Liver (tissue), 9 donors: ENCODE results near the gene HECTD1. TPM values are rescaled to one million over a fixed set of nuclear protein-coding genes. Genes with fewer than 3 reads are reported as not detected.

Experiments used
- DNase-seq: peaks from one replicate; pipeline ENCODE4 v3.0.0-alpha.2; 2017; ENCODE audit warnings: low spot score
- H3K27ac ChIP-seq, 2 donors: one replicate each; pipeline ENCODE4 v1.7.0; 2013; ENCODE audit warnings: inconsistent platforms in 2 of 2, low read length in 2 of 2, control low read depth in 1 of 2, low read depth in 1 of 2, mild to moderate bottlenecking in 1 of 2
- H3K27me3 ChIP-seq, 4 donors: one replicate each; pipeline versions ENCODE4 v1.6.1 to v1.7.0; 2013; ENCODE audit warnings: low read length in 3 of 4, inconsistent platforms in 1 of 4, mild to moderate bottlenecking in 1 of 4, moderate library complexity in 1 of 4; ENCODE audit not compliant: control insufficient read depth in 4 of 4, insufficient read depth in 4 of 4
- H3K36me3 ChIP-seq, 4 donors: one replicate each; pipeline versions ENCODE4 v1.6.1 to v1.7.0; 2013; ENCODE audit warnings: low read length in 3 of 4, mild to moderate bottlenecking in 3 of 4, low read depth in 1 of 4, moderate library complexity in 1 of 4; ENCODE audit not compliant: control insufficient read depth in 4 of 4, insufficient read depth in 3 of 4
- H3K4me1 ChIP-seq, 4 donors: one replicate each; pipeline versions ENCODE4 v1.6.1 to v1.7.0; 2013; ENCODE audit warnings: low read length in 3 of 4, mild to moderate bottlenecking in 3 of 4, moderate library complexity in 1 of 4; ENCODE audit not compliant: control insufficient read depth in 4 of 4, insufficient read depth in 4 of 4
- H3K4me3 ChIP-seq, 3 donors: one replicate each; pipeline versions ENCODE4 v1.6.1 to v1.7.0; 2013; ENCODE audit warnings: low read length in 3 of 3, control low read depth in 1 of 3, low read depth in 1 of 3, mild to moderate bottlenecking in 1 of 3
- H3K9ac ChIP-seq, 2 donors: one replicate each; pipeline ENCODE4 v1.7.0; 2013; ENCODE audit warnings: low read length in 2 of 2, mild to moderate bottlenecking in 2 of 2, moderate library complexity in 2 of 2, control low read depth in 1 of 2, low read depth in 1 of 2
- H3K9me3 ChIP-seq, 4 donors: one replicate each; pipeline versions ENCODE4 v1.6.1 to v1.7.0; 2013; ENCODE audit warnings: low read length in 3 of 4; ENCODE audit not compliant: control insufficient read depth in 4 of 4
- EGR1 ChIP-seq, 2 donors: IDR thresholded peaks; 2 replicates each; pipeline ENCODE4 v1.6.1; 2016 to 2018; ENCODE audit warnings: antibody characterized with exemption in 2 of 2, low read depth in 2 of 2
- FOXA1 ChIP-seq: IDR thresholded peaks from 2 replicates; pipeline ENCODE4 v1.6.1; 2016; ENCODE audit warnings: antibody characterized with exemption
- FOXA2 ChIP-seq: IDR thresholded peaks from 2 replicates; pipeline ENCODE4 v1.6.1; 2016; ENCODE audit warnings: antibody characterized with exemption
- GABPA ChIP-seq, 2 donors: IDR thresholded peaks in 1 of 2; conservative IDR thresholded peaks in 1 of 2; 2 replicates each; pipeline ENCODE4 v1.6.1; 2016; ENCODE audit warnings: antibody characterized with exemption in 2 of 2, mild to moderate bottlenecking in 1 of 2, moderate library complexity in 1 of 2
- HNF4A ChIP-seq, 2 donors: conservative IDR thresholded peaks; 2 replicates each; pipeline ENCODE4 v1.6.1; 2016; ENCODE audit warnings: antibody characterized with exemption in 2 of 2, mild to moderate bottlenecking in 2 of 2
- HNF4G ChIP-seq: IDR thresholded peaks from 2 replicates; pipeline ENCODE4 v1.6.1; 2016; ENCODE audit warnings: antibody characterized with exemption
- JUND ChIP-seq, 2 donors: IDR thresholded peaks; 2 replicates each; pipeline ENCODE4 v1.6.1; 2016; ENCODE audit warnings: antibody characterized with exemption in 2 of 2
- MAX ChIP-seq: IDR thresholded peaks from 2 replicates; pipeline ENCODE4 v1.6.1; 2016; ENCODE audit warnings: antibody characterized with exemption
- NR2F2 ChIP-seq: IDR thresholded peaks from 2 replicates; pipeline ENCODE4 v1.6.1; 2016; ENCODE audit warnings: antibody characterized with exemption
- RAD21 ChIP-seq, 2 donors: IDR thresholded peaks; 2 replicates each; pipeline ENCODE4 v1.6.1; 2016; ENCODE audit warnings: antibody characterized with exemption in 2 of 2, mild to moderate bottlenecking in 2 of 2
- SP1 ChIP-seq: IDR thresholded peaks from 2 replicates; pipeline ENCODE4 v1.6.1; 2018; ENCODE audit warnings: antibody characterized with exemption, mild to moderate bottlenecking
- TAF1 ChIP-seq: conservative IDR thresholded peaks from 2 replicates; pipeline ENCODE4 v1.6.1; 2016; ENCODE audit warnings: antibody characterized with exemption, mild to moderate bottlenecking
- YY1 ChIP-seq: IDR thresholded peaks from 2 replicates; pipeline ENCODE4 v1.6.1; 2016; ENCODE audit warnings: antibody characterized with exemption, mild to moderate bottlenecking
- ZBTB33 ChIP-seq: IDR thresholded peaks from 2 replicates; pipeline ENCODE4 v1.6.1; 2016; ENCODE audit warnings: antibody characterized with exemption
- WGBS: extraction: QIAGEN DNeasy Blood & Tissue Kit; methylation state at CpG from one replicate; pipeline ENCODE4 v1.1.7; 2013; 5-methylcytosine and 5-hydroxymethylcytosine counted together
- polyA plus RNA-seq, 2 donors: library from polyadenylated mRNA; stranded (reverse) in 1 of 2; unstranded in 1 of 2; fragments of 200-250 nt in 1 of 2; fragments of >200 nt in 1 of 2; fragmentation: Nextera tagmentation in 1 of 2; extraction: Ambion mirVana in 1 of 2; gene quantifications; one replicate each; pipeline versions ENCODE4 v1.2.1 to v1.2.3, GENCODE V29; 2013 to 2015
- total RNA-seq, 2 donors: library from RNA; depleted of rRNA; stranded (reverse); fragments of >200 nt; gene quantifications; one replicate each; pipeline ENCODE4 v1.2.3, GENCODE V29; 2014
- TF ChIP-seq, protein P1 (sequence below): fragments of 150-350 bp; IDR thresholded peaks from 2 replicates; pipeline ENCODE4 v1.5.1; 2017; ENCODE audit warnings: improper control_type of control experiment, low read depth, low read length; ENCODE audit not compliant: missing input control
- TF ChIP-seq, protein P2 (sequence below): IDR thresholded peaks from 2 replicates; pipeline ENCODE4 v1.6.1; 2016; ENCODE audit warnings: antibody characterized with exemption, mild to moderate bottlenecking
- TF ChIP-seq, protein P3 (sequence below): IDR thresholded peaks from 2 replicates; pipeline ENCODE4 v1.6.1; 2016; ENCODE audit warnings: antibody characterized with exemption
- donor health status: healthy.
- donor health status: healthy.
- donor health status: healthy.
- donor health status: healthy.
- donor health status: healthy.

The HECTD1 gene
- total and polyA plus RNA-seq, 4 donors, result 46.8 to 256 (median 118) TPM

DNA sequence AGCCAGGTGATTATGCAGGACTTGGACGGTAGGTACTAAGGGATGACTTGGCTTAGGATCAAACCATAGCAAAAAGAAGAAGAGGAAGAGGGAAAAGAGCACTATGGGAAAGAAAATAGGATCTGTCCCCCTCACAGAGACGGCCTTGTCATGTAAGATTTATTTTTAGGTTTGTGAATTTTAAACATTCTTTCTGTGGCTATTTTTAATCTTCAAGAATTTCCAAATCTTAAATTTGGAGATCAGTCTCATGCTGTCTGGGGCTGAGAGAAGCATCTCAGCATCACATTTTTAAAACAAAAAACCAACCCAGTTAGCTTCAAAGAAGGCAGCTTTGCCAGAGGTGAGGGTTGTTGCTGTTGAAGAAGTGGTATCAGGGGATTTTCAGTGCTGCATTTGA, 128.8 kb downstream of the HECTD1 start (continued):
- TF ChIP-seq, protein P1, sequence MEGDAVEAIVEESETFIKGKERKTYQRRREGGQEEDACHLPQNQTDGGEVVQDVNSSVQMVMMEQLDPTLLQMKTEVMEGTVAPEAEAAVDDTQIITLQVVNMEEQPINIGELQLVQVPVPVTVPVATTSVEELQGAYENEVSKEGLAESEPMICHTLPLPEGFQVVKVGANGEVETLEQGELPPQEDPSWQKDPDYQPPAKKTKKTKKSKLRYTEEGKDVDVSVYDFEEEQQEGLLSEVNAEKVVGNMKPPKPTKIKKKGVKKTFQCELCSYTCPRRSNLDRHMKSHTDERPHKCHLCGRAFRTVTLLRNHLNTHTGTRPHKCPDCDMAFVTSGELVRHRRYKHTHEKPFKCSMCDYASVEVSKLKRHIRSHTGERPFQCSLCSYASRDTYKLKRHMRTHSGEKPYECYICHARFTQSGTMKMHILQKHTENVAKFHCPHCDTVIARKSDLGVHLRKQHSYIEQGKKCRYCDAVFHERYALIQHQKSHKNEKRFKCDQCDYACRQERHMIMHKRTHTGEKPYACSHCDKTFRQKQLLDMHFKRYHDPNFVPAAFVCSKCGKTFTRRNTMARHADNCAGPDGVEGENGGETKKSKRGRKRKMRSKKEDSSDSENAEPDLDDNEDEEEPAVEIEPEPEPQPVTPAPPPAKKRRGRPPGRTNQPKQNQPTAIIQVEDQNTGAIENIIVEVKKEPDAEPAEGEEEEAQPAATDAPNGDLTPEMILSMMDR, result no peak
- TF ChIP-seq ZBTB33, result no peak
- no peak for TF ChIP-seq SP1
- no peak for TF ChIP-seq RAD21 (IDR thresholded peaks at IDR 0.05)
- no peak for TF ChIP-seq HNF4A (conservative IDR thresholded peaks at IDR 0.05)

- no peak for DNase-seq
- Histone ChIP-seq H3K4me1 (no peaks in the 10 kb centered on the region), H3K9me3 (no peaks in the 10 kb centered on the region), H3K27ac (no peak overlapping the region), H3K36me3 (peaks cover 0 to 2% (median 0%) of the 10 kb centered on the region in 4 donors), H3K4me3 (no peak overlapping the region), H3K27me3 (no peaks in the 10 kb centered on the region), H3K9ac (no peak overlapping the region)
- TF ChIP-seq HNF4G, result no peak
- TF ChIP-seq EGR1 (IDR thresholded peaks at IDR 0.05; ENCODE audit: low read depth in 2 of 2), result no peak
- TF ChIP-seq, protein P2, sequence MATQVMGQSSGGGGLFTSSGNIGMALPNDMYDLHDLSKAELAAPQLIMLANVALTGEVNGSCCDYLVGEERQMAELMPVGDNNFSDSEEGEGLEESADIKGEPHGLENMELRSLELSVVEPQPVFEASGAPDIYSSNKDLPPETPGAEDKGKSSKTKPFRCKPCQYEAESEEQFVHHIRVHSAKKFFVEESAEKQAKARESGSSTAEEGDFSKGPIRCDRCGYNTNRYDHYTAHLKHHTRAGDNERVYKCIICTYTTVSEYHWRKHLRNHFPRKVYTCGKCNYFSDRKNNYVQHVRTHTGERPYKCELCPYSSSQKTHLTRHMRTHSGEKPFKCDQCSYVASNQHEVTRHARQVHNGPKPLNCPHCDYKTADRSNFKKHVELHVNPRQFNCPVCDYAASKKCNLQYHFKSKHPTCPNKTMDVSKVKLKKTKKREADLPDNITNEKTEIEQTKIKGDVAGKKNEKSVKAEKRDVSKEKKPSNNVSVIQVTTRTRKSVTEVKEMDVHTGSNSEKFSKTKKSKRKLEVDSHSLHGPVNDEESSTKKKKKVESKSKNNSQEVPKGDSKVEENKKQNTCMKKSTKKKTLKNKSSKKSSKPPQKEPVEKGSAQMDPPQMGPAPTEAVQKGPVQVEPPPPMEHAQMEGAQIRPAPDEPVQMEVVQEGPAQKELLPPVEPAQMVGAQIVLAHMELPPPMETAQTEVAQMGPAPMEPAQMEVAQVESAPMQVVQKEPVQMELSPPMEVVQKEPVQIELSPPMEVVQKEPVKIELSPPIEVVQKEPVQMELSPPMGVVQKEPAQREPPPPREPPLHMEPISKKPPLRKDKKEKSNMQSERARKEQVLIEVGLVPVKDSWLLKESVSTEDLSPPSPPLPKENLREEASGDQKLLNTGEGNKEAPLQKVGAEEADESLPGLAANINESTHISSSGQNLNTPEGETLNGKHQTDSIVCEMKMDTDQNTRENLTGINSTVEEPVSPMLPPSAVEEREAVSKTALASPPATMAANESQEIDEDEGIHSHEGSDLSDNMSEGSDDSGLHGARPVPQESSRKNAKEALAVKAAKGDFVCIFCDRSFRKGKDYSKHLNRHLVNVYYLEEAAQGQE, result no peak
- no peak for TF ChIP-seq RAD21 (IDR thresholded peaks at IDR 0.05)
- TF ChIP-seq, protein P1, result no peak
- no peak for TF ChIP-seq NR2F2
- TF ChIP-seq ZBTB33, result no peak
- no peak for TF ChIP-seq SP1
- TF ChIP-seq TAF1, result no peak
- TF ChIP-seq MAX, result no peak
- TF ChIP-seq JUND (IDR thresholded peaks at IDR 0.05), result no peak
- no peak for TF ChIP-seq FOXA2
- TF ChIP-seq YY1, result no peak
- no peak for TF ChIP-seq GABPA (IDR thresholded peaks at IDR 0.05 in 1 of 2, conservative IDR thresholded peaks at IDR 0.05 in 1 of 2)
- TF ChIP-seq, protein P3, sequence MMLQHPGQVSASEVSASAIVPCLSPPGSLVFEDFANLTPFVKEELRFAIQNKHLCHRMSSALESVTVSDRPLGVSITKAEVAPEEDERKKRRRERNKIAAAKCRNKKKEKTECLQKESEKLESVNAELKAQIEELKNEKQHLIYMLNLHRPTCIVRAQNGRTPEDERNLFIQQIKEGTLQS, result no peak
- TF ChIP-seq FOXA1, result no peak
- WGBS, result 94% methylated on average over 2 of the region's 2 CpGs
Observed at GRCh38 chr14:31075144-31075543, 132.4 kb downstream of the HECTD1 start.
